Right atrium auricular region (tissue), 2 donors: ENCODE data around the gene PPP1R15A. TPM values are rescaled to one million over a fixed set of nuclear protein-coding genes. Genes with fewer than 3 reads are reported as not detected.
"Not testable (repeated sequence)": the region's sequence is repeated elsewhere in the genome, so short reads cannot be mapped to it uniquely, and the experiment has no call there.

ENCODE experiments used
- DNase-seq: peaks from one replicate; pipeline ENCODE4 v3.0.0-alpha.2; 2019; ENCODE audit warnings: low spot score
- H3K27ac ChIP-seq, 2 donors: fragments of 200-600 bp; sonication (generic); 1 replicate in 1 of 2; 2 replicates in 1 of 2; pipeline ENCODE4 v1.5.1; 2016 to 2019
- H3K27me3 ChIP-seq, 2 donors: fragments of 200-600 bp; sonication (generic); one replicate each; pipeline versions ENCODE4 v1.5.1 to v1.6.0; 2017 to 2019
- H3K36me3 ChIP-seq: fragments of 200-600 bp; sonication (generic); one replicate; pipeline ENCODE4 v1.5.1; 2016
- H3K4me1 ChIP-seq, 2 donors: fragments of 200-600 bp; sonication (generic); one replicate each; pipeline versions ENCODE4 v1.5.1 to v1.6.0; 2017 to 2019
- H3K4me3 ChIP-seq, 2 donors: fragments of 200-600 bp; sonication (generic); 1 replicate in 1 of 2; 2 replicates in 1 of 2; pipeline ENCODE4 v1.5.1; 2017 to 2019; ENCODE audit warnings: mild to moderate bottlenecking in 1 of 2, moderate library complexity in 1 of 2
- H3K9me3 ChIP-seq, 2 donors: fragments of 200-600 bp; sonication (generic); one replicate each; pipeline ENCODE4 v1.5.1; 2019
- total RNA-seq, 2 donors: library from RNA; depleted of rRNA; stranded (reverse); fragments of >200 nt; gene quantifications; one replicate each; pipeline ENCODE4 v1.1.0, GENCODE V29; 2016
- TF ChIP-seq, protein P1 (sequence below), 2 donors: fragments of 200-600 bp; sonication (generic); IDR thresholded peaks; one replicate each; pipeline ENCODE4 v1.5.1; 2019; ENCODE audit warnings: antibody characterized with exemption in 2 of 2

Gene PPP1R15A
- total RNA-seq, 2 donors from 2014 or later: 55.0 to 97.6 TPM

DNA sequence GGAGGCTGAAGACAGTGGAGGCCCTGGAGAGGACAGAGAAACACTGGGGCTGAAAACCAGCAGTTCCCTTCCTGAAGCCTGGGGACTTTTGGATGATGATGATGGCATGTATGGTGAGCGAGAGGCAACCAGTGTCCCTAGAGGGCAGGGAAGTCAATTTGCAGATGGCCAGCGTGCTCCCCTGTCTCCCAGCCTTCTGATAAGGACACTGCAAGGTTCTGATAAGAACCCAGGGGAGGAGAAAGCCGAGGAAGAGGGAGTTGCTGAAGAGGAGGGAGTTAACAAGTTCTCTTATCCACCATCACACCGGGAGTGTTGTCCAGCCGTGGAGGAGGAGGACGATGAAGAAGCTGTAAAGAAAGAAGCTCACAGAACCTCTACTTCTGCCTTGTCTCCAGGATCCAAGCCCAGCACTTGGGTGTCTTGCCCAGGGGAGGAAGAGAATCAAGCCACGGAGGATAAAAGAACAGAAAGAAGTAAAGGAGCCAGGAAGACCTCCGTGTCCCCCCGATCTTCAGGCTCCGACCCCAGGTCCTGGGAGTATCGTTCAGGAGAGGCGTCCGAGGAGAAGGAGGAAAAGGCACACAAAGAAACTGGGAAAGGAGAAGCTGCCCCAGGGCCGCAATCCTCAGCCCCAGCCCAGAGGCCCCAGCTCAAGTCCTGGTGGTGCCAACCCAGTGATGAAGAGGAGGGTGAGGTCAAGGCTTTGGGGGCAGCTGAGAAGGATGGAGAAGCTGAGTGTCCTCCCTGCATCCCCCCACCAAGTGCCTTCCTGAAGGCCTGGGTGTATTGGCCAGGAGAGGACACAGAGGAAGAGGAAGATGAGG is 1.5 kb downstream of the PPP1R15A start:
- peak overlapping the region; percentile 99 to 100 for H3K27ac ChIP-seq
- H3K36me3 ChIP-seq: peaks cover 57% of the 10 kb centered on the region
- peak overlapping the region; percentile 88 to 95 for H3K4me3 ChIP-seq
- no peaks in the 10 kb centered on the region for H3K27me3 ChIP-seq
- no peak for DNase-seq
- peaks cover 0 to 55% of the 10 kb centered on the region in 2 donors for H3K4me1 ChIP-seq
- TF ChIP-seq, protein P1, sequence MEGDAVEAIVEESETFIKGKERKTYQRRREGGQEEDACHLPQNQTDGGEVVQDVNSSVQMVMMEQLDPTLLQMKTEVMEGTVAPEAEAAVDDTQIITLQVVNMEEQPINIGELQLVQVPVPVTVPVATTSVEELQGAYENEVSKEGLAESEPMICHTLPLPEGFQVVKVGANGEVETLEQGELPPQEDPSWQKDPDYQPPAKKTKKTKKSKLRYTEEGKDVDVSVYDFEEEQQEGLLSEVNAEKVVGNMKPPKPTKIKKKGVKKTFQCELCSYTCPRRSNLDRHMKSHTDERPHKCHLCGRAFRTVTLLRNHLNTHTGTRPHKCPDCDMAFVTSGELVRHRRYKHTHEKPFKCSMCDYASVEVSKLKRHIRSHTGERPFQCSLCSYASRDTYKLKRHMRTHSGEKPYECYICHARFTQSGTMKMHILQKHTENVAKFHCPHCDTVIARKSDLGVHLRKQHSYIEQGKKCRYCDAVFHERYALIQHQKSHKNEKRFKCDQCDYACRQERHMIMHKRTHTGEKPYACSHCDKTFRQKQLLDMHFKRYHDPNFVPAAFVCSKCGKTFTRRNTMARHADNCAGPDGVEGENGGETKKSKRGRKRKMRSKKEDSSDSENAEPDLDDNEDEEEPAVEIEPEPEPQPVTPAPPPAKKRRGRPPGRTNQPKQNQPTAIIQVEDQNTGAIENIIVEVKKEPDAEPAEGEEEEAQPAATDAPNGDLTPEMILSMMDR (IDR thresholded peaks at IDR 0.05): no peak
- no peaks in the 10 kb centered on the region for H3K9me3 ChIP-seq

DNA sequence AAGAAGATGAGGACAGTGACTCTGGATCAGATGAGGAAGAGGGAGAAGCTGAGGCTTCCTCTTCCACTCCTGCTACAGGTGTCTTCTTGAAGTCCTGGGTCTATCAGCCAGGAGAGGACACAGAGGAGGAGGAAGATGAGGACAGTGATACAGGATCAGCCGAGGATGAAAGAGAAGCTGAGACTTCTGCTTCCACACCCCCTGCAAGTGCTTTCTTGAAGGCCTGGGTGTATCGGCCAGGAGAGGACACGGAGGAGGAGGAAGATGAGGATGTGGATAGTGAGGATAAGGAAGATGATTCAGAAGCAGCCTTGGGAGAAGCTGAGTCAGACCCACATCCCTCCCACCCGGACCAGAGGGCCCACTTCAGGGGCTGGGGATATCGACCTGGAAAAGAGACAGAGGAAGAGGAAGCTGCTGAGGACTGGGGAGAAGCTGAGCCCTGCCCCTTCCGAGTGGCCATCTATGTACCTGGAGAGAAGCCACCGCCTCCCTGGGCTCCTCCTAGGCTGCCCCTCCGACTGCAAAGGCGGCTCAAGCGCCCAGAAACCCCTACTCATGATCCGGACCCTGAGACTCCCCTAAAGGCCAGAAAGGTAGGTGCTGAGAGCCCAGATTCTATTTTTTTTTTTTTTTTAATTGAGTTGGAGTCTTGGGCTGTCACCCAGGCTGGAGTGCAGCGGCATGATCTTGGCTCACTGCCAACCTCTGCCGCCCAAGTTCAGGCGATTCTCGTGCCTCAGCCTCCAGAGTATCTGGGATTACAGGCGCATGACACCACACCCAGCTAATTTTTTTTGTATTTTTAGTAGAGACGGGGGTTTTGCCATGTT is 2.3 kb downstream of the PPP1R15A start:
- Histone ChIP-seq H3K9me3 (no peaks in the 10 kb centered on the region), H3K4me1 (peaks cover 0 to 58% of the 10 kb centered on the region in 2 donors), H3K27ac (peak overlapping the region; percentile 99 to 100), H3K4me3 (peak overlapping the region; percentile 88 to 95), H3K36me3 (peaks cover 57% of the 10 kb centered on the region), H3K27me3 (no peaks in the 10 kb centered on the region)
- no peak for DNase-seq
- TF ChIP-seq, protein P1 (IDR thresholded peaks at IDR 0.05): no peak

DNA sequence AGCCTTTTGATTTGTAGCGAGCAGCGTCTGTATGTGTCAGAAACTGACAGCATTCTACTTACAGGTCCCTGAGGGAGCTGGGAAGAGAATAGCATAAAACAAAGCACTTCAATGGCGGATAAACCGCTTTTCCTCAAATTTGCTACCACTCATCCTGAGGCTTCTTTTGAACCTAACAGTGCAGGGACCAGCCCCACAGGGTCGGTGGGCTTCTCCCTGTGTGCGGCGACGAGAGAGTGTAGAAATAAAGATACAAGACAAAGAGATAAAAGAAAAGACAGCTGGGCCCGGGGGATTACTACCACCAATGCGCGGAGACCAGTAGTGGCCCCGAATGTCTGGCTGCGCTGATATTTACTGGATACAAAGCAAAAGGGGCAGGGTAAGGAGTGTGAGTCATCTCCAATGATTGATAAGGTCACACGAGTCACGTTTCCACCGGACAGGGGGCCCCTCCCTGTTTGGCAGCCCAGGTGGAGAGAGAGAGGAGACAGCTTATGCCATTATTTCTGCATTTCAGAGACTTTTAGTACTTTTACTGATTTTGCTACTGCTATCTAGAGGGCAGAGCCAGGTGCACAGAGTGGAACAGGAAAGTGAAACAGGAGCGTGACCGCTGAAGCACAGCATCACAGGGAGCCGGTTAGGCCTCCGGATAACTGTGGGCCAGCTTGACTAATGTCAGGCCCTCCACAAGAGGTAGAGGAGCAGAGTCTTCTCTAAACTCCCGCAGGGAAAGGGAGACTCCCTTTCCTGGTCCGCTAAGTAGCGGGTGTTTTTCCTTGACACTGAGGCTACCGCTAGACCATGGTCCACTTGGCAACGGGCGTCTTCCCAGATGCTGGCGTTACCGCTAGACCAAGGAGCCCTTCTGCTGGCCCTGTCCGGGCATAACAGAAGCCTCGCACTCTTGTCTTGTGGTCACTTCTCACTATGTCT is 4.1 kb downstream of the PPP1R15A start:
- Histone ChIP-seq H3K4me3 (peak overlapping the region; percentile 88 to 95), H3K4me1 (peaks cover 0 to 70% of the 10 kb centered on the region in 2 donors), H3K36me3 (peaks cover 57% of the 10 kb centered on the region), H3K27ac (peak overlapping the region; percentile 99 to 100)
- not testable (repeated sequence) for H3K9me3 ChIP-seq, H3K27me3 ChIP-seq
- DNase-seq: peak; percentile 82

DNA sequence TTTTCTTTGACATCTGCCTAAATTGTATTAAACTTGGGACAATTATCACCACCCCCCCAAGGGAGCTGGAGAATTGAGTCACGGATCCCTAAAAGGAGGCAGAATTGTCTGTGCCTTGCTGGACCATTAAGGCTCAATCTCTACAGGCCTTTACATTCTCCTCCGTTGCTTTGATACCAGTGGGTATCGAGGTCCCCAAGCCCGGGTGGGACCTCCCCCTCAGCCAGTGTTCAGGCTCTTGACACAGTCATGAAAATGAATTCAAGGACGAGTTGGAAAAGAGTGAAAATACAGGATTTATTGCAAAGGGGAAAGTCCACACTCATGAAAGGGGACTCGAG is 5.6 kb downstream of the PPP1R15A start:
- H3K27me3 ChIP-seq: no peaks in the 10 kb centered on the region
- H3K27ac ChIP-seq: peak overlapping the region; percentile 99 to 100
- TF ChIP-seq, protein P1 (IDR thresholded peaks at IDR 0.05): no peak
- DNase-seq: no peak
- H3K36me3 ChIP-seq: peaks cover 57% of the 10 kb centered on the region
- H3K4me1 ChIP-seq: peaks cover 0 to 70% of the 10 kb centered on the region in 2 donors
- no peak overlapping the region for H3K4me3 ChIP-seq
- H3K9me3 ChIP-seq: no peaks in the 10 kb centered on the region

DNA sequence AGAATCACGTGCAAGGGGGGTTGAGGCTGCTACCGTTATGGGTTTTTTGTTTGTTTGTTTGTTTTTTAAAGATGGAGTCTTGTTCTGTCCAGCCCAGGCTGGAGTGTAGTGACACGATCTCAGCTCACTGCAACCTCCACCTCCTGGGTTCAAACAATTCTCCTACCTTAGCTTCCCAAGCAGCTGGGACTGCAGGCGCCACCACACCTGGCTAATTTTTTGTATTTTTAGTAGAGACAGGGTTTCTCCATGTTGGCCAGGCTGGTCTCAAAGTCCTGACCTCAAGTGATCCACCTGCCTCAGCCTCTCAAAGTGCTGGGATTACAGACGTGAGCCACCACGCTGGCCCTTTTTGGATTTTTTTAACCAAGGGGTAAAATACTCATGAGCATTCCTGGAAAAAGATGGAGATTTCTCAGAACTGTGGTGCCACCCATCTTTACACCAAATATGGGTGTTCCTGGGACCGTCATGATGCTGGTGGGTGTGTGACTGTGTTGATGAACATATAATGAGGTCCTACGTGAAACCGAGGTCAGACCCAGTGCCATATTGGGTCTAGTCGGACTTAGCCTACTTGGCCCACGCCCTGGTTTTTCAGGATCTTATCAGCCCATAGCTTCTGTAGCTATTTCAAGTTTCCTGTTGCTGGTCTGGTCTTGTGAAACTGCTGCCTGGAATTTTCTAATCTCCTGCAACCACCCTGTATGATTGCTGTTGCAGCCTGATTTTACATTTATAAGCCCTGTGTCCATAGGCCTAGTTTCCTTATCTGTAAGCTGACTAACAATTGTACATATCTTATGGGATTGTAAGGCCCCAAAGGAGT is 6.2 kb downstream of the PPP1R15A start:
- DNase-seq: peak; percentile 89
- peak overlapping the region; percentile 99 to 100 for H3K27ac ChIP-seq
- TF ChIP-seq, protein P1 (IDR thresholded peaks at IDR 0.05): no peak
- peaks cover 54% of the 10 kb centered on the region for H3K36me3 ChIP-seq
- H3K9me3 ChIP-seq: no peaks in the 10 kb centered on the region
- peaks cover 0 to 67% of the 10 kb centered on the region in 2 donors for H3K4me1 ChIP-seq
- H3K4me3 ChIP-seq: no peak overlapping the region
- H3K27me3 ChIP-seq: no peaks in the 10 kb centered on the region
